ENCODE measurements around the gene VWC2L. TPM values are rescaled to one million over a fixed set of nuclear protein-coding genes. Genes with fewer than 3 reads are reported as not detected.

The VWC2L gene
- not detected in 2 replicates for total RNA-seq

DNA sequence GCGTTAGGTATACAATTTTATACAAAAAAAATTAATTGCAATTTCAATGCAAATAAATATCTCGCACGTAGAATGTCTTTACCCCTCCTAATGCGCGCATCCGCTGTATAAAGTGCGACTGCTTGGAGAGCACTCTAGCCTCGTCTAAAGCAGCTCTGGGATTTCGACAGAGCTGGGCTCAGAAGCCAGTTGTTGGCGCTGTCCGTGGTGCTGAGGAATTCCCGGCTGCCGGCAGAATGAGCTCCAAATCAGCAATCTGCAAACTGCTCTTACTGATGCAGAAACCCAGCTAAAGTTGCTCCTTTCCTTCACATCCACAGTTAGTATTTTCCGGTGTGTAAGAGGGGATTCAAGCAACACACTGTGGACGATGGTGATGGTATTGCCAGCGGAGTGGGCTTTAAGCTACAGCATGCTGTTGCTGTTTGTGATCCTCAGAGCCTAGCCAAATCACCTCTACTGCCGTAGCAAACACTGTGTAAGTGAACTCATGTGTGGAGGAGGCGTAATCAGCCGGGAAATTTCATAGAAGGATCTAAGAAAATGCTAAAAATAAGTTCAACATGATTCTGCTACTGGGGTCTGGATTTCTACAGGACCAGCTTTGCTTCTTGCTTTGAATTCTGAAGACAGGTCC lies at the start of gene VWC2L:
VWC2L (plus strand) TSS at position 137 of the 637 bp plus-strand sequence. CDS start 3,140 bp downstream, outside the sequence.

Measured in bladder microvascular endothelial cell (primary cell).